ENCODE results near the gene ADTRP. TPM values are rescaled to one million over a fixed set of nuclear protein-coding genes. Genes with fewer than 3 reads are reported as not detected.

ADTRP gene
- total RNA-seq, 1 experiment from 2014 or later, result 5.2 TPM

DNA sequence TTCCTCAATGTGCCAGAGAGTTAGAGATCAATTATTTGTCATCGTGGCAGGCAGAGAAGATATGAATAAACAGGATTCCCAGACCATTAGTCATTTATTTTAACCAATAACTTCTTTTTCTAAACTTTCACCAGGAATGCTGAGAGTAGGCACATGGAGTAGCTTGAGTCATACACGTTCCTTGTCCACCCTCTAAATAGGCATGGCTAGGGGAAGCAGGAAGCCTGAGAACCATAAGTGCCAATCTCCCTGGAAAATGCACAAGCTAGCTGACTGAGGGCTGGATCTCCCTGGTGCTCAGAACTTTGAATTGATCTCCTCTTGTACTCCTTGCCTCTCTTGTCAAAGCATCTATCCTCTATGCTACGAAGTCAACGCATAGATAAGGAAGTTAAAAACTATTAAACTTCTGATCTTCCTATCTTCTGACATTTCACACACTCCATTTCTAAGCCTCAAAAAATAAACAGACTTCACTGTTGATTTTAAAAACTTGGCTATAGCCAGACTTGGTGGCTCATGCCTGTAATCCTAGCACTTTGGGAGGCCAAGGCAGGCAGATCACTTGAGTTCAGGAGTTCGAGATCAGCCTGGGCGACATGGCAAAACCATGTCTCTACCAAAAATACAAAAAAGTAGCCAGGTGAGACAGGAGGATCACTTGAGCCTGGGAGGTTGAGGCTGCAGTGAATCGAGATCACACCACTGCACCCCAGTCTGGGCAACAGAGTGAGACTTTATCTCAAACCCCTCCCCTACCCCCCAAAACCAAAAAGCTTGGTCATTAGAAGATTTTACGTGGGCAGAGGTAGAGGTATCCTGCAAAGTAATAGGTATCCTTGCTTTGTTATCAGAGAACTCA lies 11.8 kb downstream of the ADTRP start:
- BruUV-seq (replicated peaks), result no TSS peak
- H3K4me1 ChIP-seq, result peaks cover 47% of the 10 kb centered on the region
- ChIA-PET CTCF (no interaction called here), POLR2A (no interaction called here)
- no peak for DNase-seq
- H3K4me3 Mint-ChIP-seq (ENCODE audit: unreplicated experiment), result no peak overlapping the region
- no peak overlapping the region for H3K4me3 ChIP-seq (ENCODE audit: low read depth, low read length)
- H3K36me3 ChIP-seq (ENCODE audit: control insufficient read depth, insufficient read depth, low read length), result no peaks in the 10 kb centered on the region
- TF ChIP-seq, protein P1, sequence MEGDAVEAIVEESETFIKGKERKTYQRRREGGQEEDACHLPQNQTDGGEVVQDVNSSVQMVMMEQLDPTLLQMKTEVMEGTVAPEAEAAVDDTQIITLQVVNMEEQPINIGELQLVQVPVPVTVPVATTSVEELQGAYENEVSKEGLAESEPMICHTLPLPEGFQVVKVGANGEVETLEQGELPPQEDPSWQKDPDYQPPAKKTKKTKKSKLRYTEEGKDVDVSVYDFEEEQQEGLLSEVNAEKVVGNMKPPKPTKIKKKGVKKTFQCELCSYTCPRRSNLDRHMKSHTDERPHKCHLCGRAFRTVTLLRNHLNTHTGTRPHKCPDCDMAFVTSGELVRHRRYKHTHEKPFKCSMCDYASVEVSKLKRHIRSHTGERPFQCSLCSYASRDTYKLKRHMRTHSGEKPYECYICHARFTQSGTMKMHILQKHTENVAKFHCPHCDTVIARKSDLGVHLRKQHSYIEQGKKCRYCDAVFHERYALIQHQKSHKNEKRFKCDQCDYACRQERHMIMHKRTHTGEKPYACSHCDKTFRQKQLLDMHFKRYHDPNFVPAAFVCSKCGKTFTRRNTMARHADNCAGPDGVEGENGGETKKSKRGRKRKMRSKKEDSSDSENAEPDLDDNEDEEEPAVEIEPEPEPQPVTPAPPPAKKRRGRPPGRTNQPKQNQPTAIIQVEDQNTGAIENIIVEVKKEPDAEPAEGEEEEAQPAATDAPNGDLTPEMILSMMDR (IDR thresholded peaks at IDR 0.05; ENCODE audit: insufficient read depth in 1 of 2, low read depth in 1 of 2, low read length in 1 of 2, severe bottlenecking in 1 of 2, unreplicated experiment in 1 of 2), result no peak
- H3K4me1 Mint-ChIP-seq (ENCODE audit: low read depth, unreplicated experiment), result peaks cover 32% of the 10 kb centered on the region
- H3K9me3 Mint-ChIP-seq (ENCODE audit: unreplicated experiment), result peaks cover 6% of the 10 kb centered on the region
- H3K9me3 ChIP-seq, result no peaks in the 10 kb centered on the region
- intact Hi-C loops (cut with micrococcal nuclease; ENCODE audit: unreplicated experiment), result no loop called here
- no peaks in the 10 kb centered on the region for H3K27me3 ChIP-seq (replicated peaks; ENCODE audit: control insufficient read depth, insufficient read depth, low read length)
- no peaks in the 10 kb centered on the region for H3K27me3 Mint-ChIP-seq (ENCODE audit: insufficient read depth, unreplicated experiment)
- H3K27ac Mint-ChIP-seq (ENCODE audit: unreplicated experiment), result no peak overlapping the region
- no peaks in the 10 kb centered on the region for H3K36me3 Mint-ChIP-seq (ENCODE audit: insufficient read depth, unreplicated experiment)

DNA sequence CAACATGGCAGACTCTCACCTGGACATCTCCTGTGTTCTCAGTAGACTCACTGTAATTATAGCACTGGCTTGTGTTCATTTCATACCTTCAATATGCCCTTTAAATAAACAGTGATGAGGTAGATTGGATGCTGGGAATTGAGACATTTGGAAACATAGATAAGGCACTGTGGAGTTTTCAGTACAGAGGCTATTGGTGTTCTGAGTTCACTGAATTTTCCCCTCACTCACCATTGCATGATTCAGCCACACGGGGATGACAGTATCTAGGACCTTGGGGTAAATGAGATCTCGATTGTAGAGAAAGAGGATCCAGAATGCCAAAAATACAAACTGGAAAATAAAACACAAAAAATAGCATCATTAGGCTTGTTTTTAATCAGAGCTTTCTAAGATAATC lies 12.6 kb downstream of the ADTRP start:
- Histone ChIP-seq H3K4me1 (peaks cover 55% of the 10 kb centered on the region), H3K36me3 (ENCODE audit: control insufficient read depth, insufficient read depth, low read length) (no peaks in the 10 kb centered on the region), H3K4me3 (ENCODE audit: low read depth, low read length) (no peak overlapping the region), H3K27me3 (replicated peaks; ENCODE audit: control insufficient read depth, insufficient read depth, low read length) (no peaks in the 10 kb centered on the region), H3K9me3 (no peaks in the 10 kb centered on the region)
- Mint-ChIP-seq H3K27me3 (ENCODE audit: insufficient read depth, unreplicated experiment) (no peaks in the 10 kb centered on the region), H3K27ac (ENCODE audit: unreplicated experiment) (no peak overlapping the region), H3K9me3 (ENCODE audit: unreplicated experiment) (peaks cover 6% of the 10 kb centered on the region), H3K4me1 (ENCODE audit: low read depth, unreplicated experiment) (peaks cover 36% of the 10 kb centered on the region), H3K4me3 (ENCODE audit: unreplicated experiment) (no peak overlapping the region), H3K36me3 (ENCODE audit: insufficient read depth, unreplicated experiment) (no peaks in the 10 kb centered on the region)
- BruUV-seq (replicated peaks), result no TSS peak
- TF ChIP-seq, protein P1 (IDR thresholded peaks at IDR 0.05; ENCODE audit: insufficient read depth in 1 of 2, low read depth in 1 of 2, low read length in 1 of 2, severe bottlenecking in 1 of 2, unreplicated experiment in 1 of 2), result no peak
- ChIA-PET CTCF (no interaction called here), POLR2A (no interaction called here)
- intact Hi-C loops (cut with micrococcal nuclease; ENCODE audit: unreplicated experiment), result no loop called here
- no peak for DNase-seq

DNA sequence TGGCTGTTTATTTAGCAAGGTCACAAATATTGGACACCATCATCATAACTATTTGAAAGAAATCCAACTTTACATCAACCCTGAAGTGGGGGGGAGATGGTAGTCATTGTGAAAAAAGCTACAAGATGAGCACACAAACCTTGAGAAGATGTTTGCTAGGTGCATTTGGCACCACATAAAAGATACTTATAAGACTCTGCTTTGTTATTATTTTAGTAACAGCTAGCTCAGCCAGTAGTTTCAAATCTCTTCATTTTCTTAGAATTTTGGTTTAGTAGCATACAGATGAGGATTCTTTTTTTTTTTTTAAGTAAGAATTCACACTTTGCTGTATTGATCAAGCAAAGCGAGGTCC lies 14.4 kb downstream of the ADTRP start:
- peaks cover 52% of the 10 kb centered on the region for H3K4me1 ChIP-seq
- Mint-ChIP-seq H3K4me3 (ENCODE audit: unreplicated experiment) (no peak overlapping the region), H3K4me1 (ENCODE audit: low read depth, unreplicated experiment) (peaks cover 30% of the 10 kb centered on the region)

More for the DNA sequence above, 14.4 kb downstream of the ADTRP start:
- Mint-ChIP-seq H3K9me3 (ENCODE audit: unreplicated experiment) (peaks cover 6% of the 10 kb centered on the region), H3K27me3 (ENCODE audit: insufficient read depth, unreplicated experiment) (no peaks in the 10 kb centered on the region), H3K27ac (ENCODE audit: unreplicated experiment) (no peak overlapping the region), H3K36me3 (ENCODE audit: insufficient read depth, unreplicated experiment) (no peaks in the 10 kb centered on the region)
- POLR2A ChIA-PET, result interaction anchor here (0.6 kb wide), 1 partner anchor 372 kb away, joined by 3 read pairs; no protein-coding TSS in a partner anchor
- BruUV-seq (replicated peaks), result no TSS peak
- no peaks in the 10 kb centered on the region for H3K9me3 ChIP-seq
- H3K4me3 ChIP-seq (ENCODE audit: low read depth, low read length), result no peak overlapping the region
- CTCF ChIA-PET, result no interaction called here
- intact Hi-C loops (cut with micrococcal nuclease; ENCODE audit: unreplicated experiment), result no loop called here
- TF ChIP-seq, protein P1 (IDR thresholded peaks at IDR 0.05; ENCODE audit: insufficient read depth in 1 of 2, low read depth in 1 of 2, low read length in 1 of 2, severe bottlenecking in 1 of 2, unreplicated experiment in 1 of 2), result no peak
- no peak for DNase-seq
- H3K36me3 ChIP-seq (ENCODE audit: control insufficient read depth, insufficient read depth, low read length), result no peaks in the 10 kb centered on the region
- H3K27me3 ChIP-seq (replicated peaks; ENCODE audit: control insufficient read depth, insufficient read depth, low read length), result no peaks in the 10 kb centered on the region

All from Caco-2 (cell line).